Prostate gland (tissue), 2 donors: ENCODE results near the gene NLRP1.

Experiments
- CTCF ChIP-seq, 4 experiments: fragments of 200-600 bp in 2 of 4; fragments of 450-650 bp in 2 of 4; sonication (generic) in 2 of 4; IDR thresholded peaks; 1 replicate in 3 of 4; 2 replicates in 1 of 4; pipeline ENCODE4 v1.5.1; 2016 to 2019; ENCODE audit warnings: antibody characterized with exemption in 4 of 4, mild to moderate bottlenecking in 2 of 4, moderate library complexity in 2 of 4
- POLR2A ChIP-seq: fragments of 450-650 bp; IDR thresholded peaks from one replicate; pipeline ENCODE4 v1.6.1; 2016; ENCODE audit warnings: antibody characterized with exemption, mild to moderate bottlenecking
- POLR2AphosphoS5 ChIP-seq: sonication (generic); formaldehyde crosslinking; IDR thresholded peaks from one replicate; pipeline ENCODE4 v1.6.1; 2017; ENCODE audit warnings: antibody characterized with exemption

- TF ChIP-seq CTCF (IDR thresholded peaks at IDR 0.05) (no peak), POLR2A (no peak), POLR2AphosphoS5 (no peak)
Measured at GRCh38 chr17:5557990-5558389, 26.3 kb downstream of the NLRP1 start.
